HepG2 (cell line): ENCODE measurements around the gene SUOX. TPM values are rescaled to one million over a fixed set of nuclear protein-coding genes. Genes with fewer than 3 reads are reported as not detected.

ENCODE experiments used
- BRCA1 ChIP-seq: sonication (generic); formaldehyde crosslinking; IDR thresholded peaks from 2 replicates; pipeline ENCODE4 v1.4.0; 2020; ENCODE audit warnings: missing genetic modification reagents
- BRD4 ChIP-seq: sonication (generic); formaldehyde crosslinking; IDR thresholded peaks from 2 replicates; pipeline ENCODE4 v1.4.0; 2020; ENCODE audit warnings: missing genetic modification reagents
- DR1 ChIP-seq: sonication (generic); formaldehyde crosslinking; IDR thresholded peaks from 2 replicates; pipeline ENCODE4 v1.8.0; 2021; ENCODE audit warnings: mild to moderate bottlenecking, missing genetic modification reagents, inconsistent platforms
- ISX ChIP-seq: sonication (generic); formaldehyde crosslinking; conservative IDR thresholded peaks from 2 replicates; pipeline ENCODE4 v1.5.0; 2020; ENCODE audit warnings: missing genetic modification reagents
- NFE2L1 ChIP-seq: sonication (generic); formaldehyde crosslinking; IDR thresholded peaks from 2 replicates; pipeline ENCODE4 v1.4.0; 2020; ENCODE audit warnings: missing genetic modification reagents, mild to moderate bottlenecking, borderline replicate concordance
- SAP130 ChIP-seq: IDR thresholded peaks from 2 replicates; pipeline ENCODE4 v1.6.1; 2016; ENCODE audit warnings: low read depth
- SRY ChIP-seq: sonication (generic); formaldehyde crosslinking; IDR thresholded peaks from 2 replicates; pipeline ENCODE4 v1.8.0; 2022; ENCODE audit warnings: mild to moderate bottlenecking, missing genetic modification reagents
- TCF7L2 ChIP-seq: IDR thresholded peaks from 2 replicates; pipeline ENCODE4 v1.6.1; 2011; ENCODE audit warnings: mild to moderate bottlenecking, low read depth, low read length, moderate library complexity
- XBP1 ChIP-seq: sonication (generic); formaldehyde crosslinking; IDR thresholded peaks from 2 replicates; pipeline ENCODE4 v1.5.0; 2020; ENCODE audit warnings: missing genetic modification reagents
- ZFY ChIP-seq: sonication (generic); formaldehyde crosslinking; IDR thresholded peaks from 2 replicates; pipeline ENCODE4 v1.4.0; 2020; ENCODE audit warnings: missing genetic modification reagents
- ZKSCAN5 ChIP-seq: sonication (generic); formaldehyde crosslinking; IDR thresholded peaks from 2 replicates; pipeline ENCODE4 v1.5.1; 2020; ENCODE audit warnings: mild to moderate bottlenecking, missing genetic modification reagents
- ZNF205 ChIP-seq: IDR thresholded peaks from 2 replicates; pipeline ENCODE4 v1.6.1; 2018; ENCODE audit warnings: missing biosample characterization, missing genetic modification reagents
- polyA plus RNA-seq, 8 experiments: library from polyadenylated mRNA; depleted of rRNA in 3 of 8; stranded (reverse) in 7 of 8; unstranded in 1 of 8; fragments of >200 nt; fragmentation: Illumina TruSeq in 4 of 8; extraction: Trizol in 4 of 8; gene quantifications; 2 replicates each; pipeline versions ENCODE4 v1.2.1 to v1.2.3, GENCODE V29; 2011 to 2016; ENCODE audit warnings: low read depth in 4 of 8, missing spikeins in 1 of 8, mixed read lengths in 1 of 8; ENCODE audit not compliant: insufficient read depth in 1 of 8
- total RNA-seq, 5 experiments: library from RNA; depleted of rRNA; stranded (reverse); fragments of >200 nt; fragmentation: Illumina TruSeq; extraction: Trizol; gene quantifications; 2 replicates each; pipeline ENCODE4 v1.2.3, GENCODE V29; 2016; ENCODE audit warnings: low read depth in 1 of 5
- TF ChIP-seq, protein P1 (sequence below): sonication (generic); formaldehyde crosslinking; IDR thresholded peaks from 2 replicates; pipeline ENCODE4 v1.5.0; 2020; ENCODE audit warnings: mild to moderate bottlenecking, low read depth, missing genetic modification reagents, borderline replicate concordance
- TF ChIP-seq, protein P2 (sequence below): sonication (generic); formaldehyde crosslinking; IDR thresholded peaks from 2 replicates; pipeline ENCODE4 v1.4.0; 2020; ENCODE audit warnings: low read depth, missing genetic modification reagents
- TF ChIP-seq, protein P3 (sequence below): IDR thresholded peaks from 2 replicates; pipeline ENCODE4 v1.6.1; 2016
- TF ChIP-seq, protein P4 (sequence below): IDR thresholded peaks from 2 replicates; pipeline ENCODE4 v1.6.1; 2016; ENCODE audit warnings: low read depth, missing genetic modification reagents, missing compliant biosample characterization

Gene SUOX
- total and polyA plus RNA-seq, 2 of the 13 experiments (the other 11 are each of a cell fraction or from before 2014, with no cell fraction given): 23.9 to 25.9 TPM

DNA sequence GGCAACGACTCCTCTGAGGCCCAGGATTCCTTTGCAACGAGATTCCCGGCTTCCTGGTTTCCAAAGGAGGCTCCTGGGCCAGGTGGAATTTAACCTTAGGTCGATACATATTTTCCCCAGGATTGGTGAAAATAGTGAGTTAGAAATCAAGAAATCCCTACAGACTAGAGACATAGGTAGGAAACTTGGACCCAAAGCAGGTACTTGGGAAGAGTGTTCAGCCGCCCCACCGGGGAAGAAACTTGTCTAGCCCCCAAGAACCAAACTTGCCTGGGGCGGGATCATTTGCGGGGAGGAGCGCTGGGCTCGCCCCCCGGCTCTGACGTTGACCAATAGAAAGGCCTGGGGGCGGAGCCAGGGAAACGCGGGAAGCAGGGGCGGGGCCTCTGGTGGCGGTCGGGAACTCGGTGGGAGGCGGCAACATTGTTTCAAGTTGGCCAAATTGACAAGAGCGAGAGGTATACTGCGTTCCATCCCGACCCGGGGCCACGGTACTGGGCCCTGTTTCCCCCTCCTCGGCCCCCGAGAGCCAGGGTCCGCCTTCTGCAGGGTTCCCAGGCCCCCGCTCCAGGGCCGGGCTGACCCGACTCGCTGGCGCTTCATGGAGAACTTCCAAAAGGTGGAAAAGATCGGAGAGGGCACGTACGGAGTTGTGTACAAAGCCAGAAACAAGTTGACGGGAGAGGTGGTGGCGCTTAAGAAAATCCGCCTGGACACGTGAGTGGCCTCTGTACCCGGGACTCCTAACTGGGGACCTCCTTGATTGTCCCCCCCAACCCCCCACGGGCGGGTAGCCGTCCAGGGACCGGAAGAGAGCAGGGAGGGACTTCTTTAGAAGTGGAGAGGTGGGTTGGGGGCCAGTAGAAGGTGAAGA, 30.4 kb upstream of the SUOX start, which contains the start of gene CDK2 (continued):
- TF ChIP-seq, protein P1, sequence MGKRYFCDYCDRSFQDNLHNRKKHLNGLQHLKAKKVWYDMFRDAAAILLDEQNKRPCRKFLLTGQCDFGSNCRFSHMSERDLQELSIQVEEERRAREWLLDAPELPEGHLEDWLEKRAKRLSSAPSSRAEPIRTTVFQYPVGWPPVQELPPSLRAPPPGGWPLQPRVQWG (CRISPR knock-in tag): no peak
- no peak for TF ChIP-seq ZNF205 (CRISPR knock-in tag)
- TF ChIP-seq, protein P2, sequence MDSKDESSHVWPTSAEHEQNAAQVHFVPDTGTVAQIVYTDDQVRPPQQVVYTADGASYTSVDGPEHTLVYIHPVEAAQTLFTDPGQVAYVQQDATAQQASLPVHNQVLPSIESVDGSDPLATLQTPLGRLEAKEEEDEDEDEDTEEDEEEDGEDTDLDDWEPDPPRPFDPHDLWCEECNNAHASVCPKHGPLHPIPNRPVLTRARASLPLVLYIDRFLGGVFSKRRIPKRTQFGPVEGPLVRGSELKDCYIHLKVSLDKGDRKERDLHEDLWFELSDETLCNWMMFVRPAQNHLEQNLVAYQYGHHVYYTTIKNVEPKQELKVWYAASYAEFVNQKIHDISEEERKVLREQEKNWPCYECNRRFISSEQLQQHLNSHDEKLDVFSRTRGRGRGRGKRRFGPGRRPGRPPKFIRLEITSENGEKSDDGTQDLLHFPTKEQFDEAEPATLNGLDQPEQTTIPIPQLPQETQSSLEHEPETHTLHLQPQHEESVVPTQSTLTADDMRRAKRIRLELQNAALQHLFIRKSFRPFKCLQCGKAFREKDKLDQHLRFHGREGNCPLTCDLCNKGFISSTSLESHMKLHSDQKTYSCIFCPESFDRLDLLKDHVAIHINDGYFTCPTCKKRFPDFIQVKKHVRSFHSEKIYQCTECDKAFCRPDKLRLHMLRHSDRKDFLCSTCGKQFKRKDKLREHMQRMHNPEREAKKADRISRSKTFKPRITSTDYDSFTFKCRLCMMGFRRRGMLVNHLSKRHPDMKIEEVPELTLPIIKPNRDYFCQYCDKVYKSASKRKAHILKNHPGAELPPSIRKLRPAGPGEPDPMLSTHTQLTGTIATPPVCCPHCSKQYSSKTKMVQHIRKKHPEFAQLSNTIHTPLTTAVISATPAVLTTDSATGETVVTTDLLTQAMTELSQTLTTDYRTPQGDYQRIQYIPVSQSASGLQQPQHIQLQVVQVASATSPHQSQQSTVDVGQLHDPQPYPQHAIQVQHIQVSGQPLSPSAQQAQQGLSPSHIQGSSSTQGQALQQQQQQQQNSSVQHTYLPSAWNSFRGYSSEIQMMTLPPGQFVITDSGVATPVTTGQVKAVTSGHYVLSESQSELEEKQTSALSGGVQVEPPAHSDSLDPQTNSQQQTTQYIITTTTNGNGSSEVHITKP (CRISPR knock-in tag): no peak
- TF ChIP-seq BRD4 (CRISPR knock-in tag): no peak
- no peak for TF ChIP-seq ZKSCAN5
- no peak for TF ChIP-seq ISX (CRISPR knock-in tag)
- TF ChIP-seq DR1: no peak
- 0 out of 2 replicates have a peak, but pooled peaks have one; percentile 55 for TF ChIP-seq SRY (CRISPR knock-in tag)
- TF ChIP-seq, protein P3, sequence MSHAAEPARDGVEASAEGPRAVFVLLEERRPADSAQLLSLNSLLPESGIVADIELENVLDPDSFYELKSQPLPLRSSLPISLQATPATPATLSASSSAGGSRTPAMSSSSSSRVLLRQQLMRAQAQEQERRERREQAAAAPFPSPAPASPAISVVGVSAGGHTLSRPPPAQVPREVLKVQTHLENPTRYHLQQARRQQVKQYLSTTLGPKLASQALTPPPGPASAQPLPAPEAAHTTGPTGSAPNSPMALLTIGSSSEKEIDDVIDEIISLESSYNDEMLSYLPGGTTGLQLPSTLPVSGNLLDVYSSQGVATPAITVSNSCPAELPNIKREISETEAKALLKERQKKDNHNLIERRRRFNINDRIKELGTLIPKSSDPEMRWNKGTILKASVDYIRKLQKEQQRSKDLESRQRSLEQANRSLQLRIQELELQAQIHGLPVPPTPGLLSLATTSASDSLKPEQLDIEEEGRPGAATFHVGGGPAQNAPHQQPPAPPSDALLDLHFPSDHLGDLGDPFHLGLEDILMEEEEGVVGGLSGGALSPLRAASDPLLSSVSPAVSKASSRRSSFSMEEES (CRISPR knock-in tag): no peak; the same call in 1 of the 2 replicates
- no peak for TF ChIP-seq NFE2L1
- TF ChIP-seq TCF7L2: no peak
- TF ChIP-seq, protein P4, sequence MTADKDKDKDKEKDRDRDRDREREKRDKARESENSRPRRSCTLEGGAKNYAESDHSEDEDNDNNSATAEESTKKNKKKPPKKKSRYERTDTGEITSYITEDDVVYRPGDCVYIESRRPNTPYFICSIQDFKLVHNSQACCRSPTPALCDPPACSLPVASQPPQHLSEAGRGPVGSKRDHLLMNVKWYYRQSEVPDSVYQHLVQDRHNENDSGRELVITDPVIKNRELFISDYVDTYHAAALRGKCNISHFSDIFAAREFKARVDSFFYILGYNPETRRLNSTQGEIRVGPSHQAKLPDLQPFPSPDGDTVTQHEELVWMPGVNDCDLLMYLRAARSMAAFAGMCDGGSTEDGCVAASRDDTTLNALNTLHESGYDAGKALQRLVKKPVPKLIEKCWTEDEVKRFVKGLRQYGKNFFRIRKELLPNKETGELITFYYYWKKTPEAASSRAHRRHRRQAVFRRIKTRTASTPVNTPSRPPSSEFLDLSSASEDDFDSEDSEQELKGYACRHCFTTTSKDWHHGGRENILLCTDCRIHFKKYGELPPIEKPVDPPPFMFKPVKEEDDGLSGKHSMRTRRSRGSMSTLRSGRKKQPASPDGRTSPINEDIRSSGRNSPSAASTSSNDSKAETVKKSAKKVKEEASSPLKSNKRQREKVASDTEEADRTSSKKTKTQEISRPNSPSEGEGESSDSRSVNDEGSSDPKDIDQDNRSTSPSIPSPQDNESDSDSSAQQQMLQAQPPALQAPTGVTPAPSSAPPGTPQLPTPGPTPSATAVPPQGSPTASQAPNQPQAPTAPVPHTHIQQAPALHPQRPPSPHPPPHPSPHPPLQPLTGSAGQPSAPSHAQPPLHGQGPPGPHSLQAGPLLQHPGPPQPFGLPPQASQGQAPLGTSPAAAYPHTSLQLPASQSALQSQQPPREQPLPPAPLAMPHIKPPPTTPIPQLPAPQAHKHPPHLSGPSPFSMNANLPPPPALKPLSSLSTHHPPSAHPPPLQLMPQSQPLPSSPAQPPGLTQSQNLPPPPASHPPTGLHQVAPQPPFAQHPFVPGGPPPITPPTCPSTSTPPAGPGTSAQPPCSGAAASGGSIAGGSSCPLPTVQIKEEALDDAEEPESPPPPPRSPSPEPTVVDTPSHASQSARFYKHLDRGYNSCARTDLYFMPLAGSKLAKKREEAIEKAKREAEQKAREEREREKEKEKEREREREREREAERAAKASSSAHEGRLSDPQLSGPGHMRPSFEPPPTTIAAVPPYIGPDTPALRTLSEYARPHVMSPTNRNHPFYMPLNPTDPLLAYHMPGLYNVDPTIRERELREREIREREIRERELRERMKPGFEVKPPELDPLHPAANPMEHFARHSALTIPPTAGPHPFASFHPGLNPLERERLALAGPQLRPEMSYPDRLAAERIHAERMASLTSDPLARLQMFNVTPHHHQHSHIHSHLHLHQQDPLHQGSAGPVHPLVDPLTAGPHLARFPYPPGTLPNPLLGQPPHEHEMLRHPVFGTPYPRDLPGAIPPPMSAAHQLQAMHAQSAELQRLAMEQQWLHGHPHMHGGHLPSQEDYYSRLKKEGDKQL: no peak
- peak; percentile 67; the same call in 1 of the 2 replicates for TF ChIP-seq ZFY (CRISPR knock-in tag)
- no peak for TF ChIP-seq XBP1 (CRISPR knock-in tag)
- no peak for TF ChIP-seq BRCA1 (CRISPR knock-in tag)
- peak; percentile 84 for TF ChIP-seq SAP130 (CRISPR knock-in tag)
